Keratinocyte (primary cell): Measurements from ENCODE around the gene SOX8. TPM values are rescaled to one million over a fixed set of nuclear protein-coding genes. Genes with fewer than 3 reads are reported as not detected.

Experiments
- DNase-seq: peaks from one replicate; pipeline ENCODE4 v3.0.0-alpha.2; 2011; ENCODE audit warnings: low read depth, missing footprints, low spot score
- FAIRE-seq: peaks from 2 replicates; lab custom pipeline; 2011; peaks lifted over from hg19 to GRCh38; lab: Jason Lieb, UNC
- H2AFZ ChIP-seq: 2 replicates; pipeline ENCODE4 v1.6.0; 2012; ENCODE audit warnings: low read length, control low read depth, inconsistent platforms; ENCODE audit not compliant: control insufficient read depth
- H3K27ac ChIP-seq: 2 replicates; pipeline ENCODE4 v1.5.1; 2011; ENCODE audit warnings: low read length; ENCODE audit not compliant: control insufficient read depth, insufficient read depth
- H3K27me3 ChIP-seq: 3 replicates; pipeline ENCODE4 v1.6.0; 2011; ENCODE audit warnings: low read length; ENCODE audit not compliant: control insufficient read depth, insufficient read depth; ENCODE audit errors: extremely low read depth
- H3K36me3 ChIP-seq, 2 experiments: 2 replicates in 1 of 2; 3 replicates in 1 of 2; pipeline ENCODE4 v1.5.1; 2011; ENCODE audit warnings: low read length in 2 of 2, mild to moderate bottlenecking in 1 of 2; ENCODE audit not compliant: control insufficient read depth in 2 of 2, insufficient read depth in 2 of 2; ENCODE audit errors: extremely low read depth in 1 of 2
- H3K4me1 ChIP-seq: 3 replicates; pipeline ENCODE4 v1.5.1; 2011; ENCODE audit warnings: low read length; ENCODE audit not compliant: control insufficient read depth, insufficient read depth; ENCODE audit errors: extremely low read depth
- H3K4me2 ChIP-seq: 3 replicates; pipeline ENCODE4 v1.6.0; 2011; ENCODE audit warnings: low read depth, low read length; ENCODE audit not compliant: control insufficient read depth, insufficient read depth; ENCODE audit errors: extremely low read depth
- H3K4me3 ChIP-seq, 3 experiments: fragments of 200-600 bp in 1 of 3; sonication (generic) in 1 of 3; 2 replicates in 2 of 3; 3 replicates in 1 of 3; pipeline ENCODE4 v1.5.1; 2011 to 2016; ENCODE audit warnings: low read length in 3 of 3, mild to moderate bottlenecking in 3 of 3, control low read depth in 2 of 3, inconsistent platforms in 1 of 3, low read depth in 1 of 3, mixed read lengths in 1 of 3, mixed run types in 1 of 3, moderate library complexity in 1 of 3; ENCODE audit not compliant: control insufficient read depth in 2 of 3, insufficient read depth in 2 of 3; ENCODE audit errors: extremely low read depth in 1 of 3
- H3K79me2 ChIP-seq: 2 replicates; pipeline ENCODE4 v1.6.0; 2012; ENCODE audit warnings: low read length; ENCODE audit not compliant: control insufficient read depth, insufficient read depth
- H3K9ac ChIP-seq: 3 replicates; pipeline ENCODE4 v1.6.0; 2011; ENCODE audit warnings: low read length; ENCODE audit not compliant: control insufficient read depth, insufficient read depth; ENCODE audit errors: extremely low read depth
- H3K9me1 ChIP-seq: 3 replicates; pipeline ENCODE4 v1.6.0; 2011; ENCODE audit warnings: low read length; ENCODE audit not compliant: control insufficient read depth, insufficient read depth; ENCODE audit errors: extremely low read depth
- H3K9me3 ChIP-seq: 2 replicates; pipeline ENCODE4 v1.5.1; 2012; ENCODE audit warnings: low read depth, low read length; ENCODE audit not compliant: control insufficient read depth
- H4K20me1 ChIP-seq: 3 replicates; pipeline ENCODE4 v1.6.0; 2011; ENCODE audit warnings: low read length; ENCODE audit not compliant: control insufficient read depth, insufficient read depth; ENCODE audit errors: extremely low read depth
- dilution Hi-C: fragments of 300-500 bp; cut with MboI; formaldehyde crosslinking; loops from one replicate; pipeline ENCODE4 v1.7.0; 2020; ENCODE audit warnings: low sequenced_read_pairs; ENCODE audit not compliant: extremely low pct_ligation_motif_present
- polyA plus RNA-seq, 5 experiments: library from polyadenylated mRNA; depleted of rRNA in 3 of 5; stranded (reverse) in 3 of 5; stranded (forward) in 1 of 5; unstranded in 1 of 5; fragments of >200 nt; gene quantifications; 1 replicate in 1 of 5; 2 replicates in 3 of 5; 3 replicates in 1 of 5; pipeline versions ENCODE4 v1.2.1 to v1.2.3, GENCODE V29; 2011 to 2012; ENCODE audit warnings: missing spikeins in 2 of 5, low read depth in 1 of 5, low replicate concordance in 1 of 5
- TF ChIP-seq, protein P1 (sequence below), 3 experiments: IDR thresholded peaks in 1 of 3; conservative IDR thresholded peaks in 1 of 3; optimal IDR thresholded peaks in 1 of 3; 2 replicates in 2 of 3; 3 replicates in 1 of 3; pipeline versions ENCODE3 to v1.5.1; 2011; ENCODE audit warnings: low read length in 3 of 3, mild to moderate bottlenecking in 3 of 3, moderate library complexity in 2 of 3, control low read depth in 1 of 3, inconsistent platforms in 1 of 3; ENCODE audit not compliant: insufficient read depth in 2 of 3; ENCODE audit errors: extremely low read depth in 1 of 3

SOX8 gene
- polyA plus RNA-seq, 1 donor (not counting 4 experiments of a cell fraction or from before 2014, with no cell fraction given): 0.03 TPM

DNA sequence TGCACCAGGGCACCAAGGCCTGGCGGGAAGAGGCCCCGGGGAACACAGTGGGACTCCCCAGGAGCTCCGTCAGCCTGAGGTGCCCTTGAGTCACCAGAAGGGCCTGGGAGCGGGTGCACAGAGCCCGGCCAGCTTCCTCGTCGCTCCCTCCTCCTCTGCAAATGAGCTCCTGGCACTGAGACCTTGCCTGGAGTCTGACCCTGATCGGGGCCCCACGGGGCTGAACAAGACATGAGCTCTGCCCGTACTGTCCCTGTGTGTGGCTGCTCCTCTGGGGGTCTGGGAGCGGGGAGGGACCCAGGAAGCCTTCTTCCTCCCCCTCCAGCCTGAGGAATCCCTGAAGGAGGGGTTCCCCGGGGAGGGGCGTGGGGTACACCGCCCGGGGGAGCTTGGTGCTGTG lies 54.6 kb downstream of the SOX8 start:
- FAIRE-seq (no peak), DNase-seq (no peak)
- Histone ChIP-seq H3K4me2 (no peak overlapping the region), H3K4me3 (no peak overlapping the region), H3K4me1 (peaks cover 13% of the 10 kb centered on the region), H3K79me2 (no peaks in the 10 kb centered on the region), H3K36me3 (no peaks in the 10 kb centered on the region), H3K9me3 (peaks cover 3% of the 10 kb centered on the region), H3K27me3 (peaks cover 30% of the 10 kb centered on the region), H3K27ac (no peak overlapping the region), H2AFZ (no peak overlapping the region), H4K20me1 (peaks cover 3% of the 10 kb centered on the region), H3K9ac (no peak overlapping the region), H3K9me1 (no peaks in the 10 kb centered on the region)
- dilution Hi-C loops: no loop called here
- TF ChIP-seq, protein P1, sequence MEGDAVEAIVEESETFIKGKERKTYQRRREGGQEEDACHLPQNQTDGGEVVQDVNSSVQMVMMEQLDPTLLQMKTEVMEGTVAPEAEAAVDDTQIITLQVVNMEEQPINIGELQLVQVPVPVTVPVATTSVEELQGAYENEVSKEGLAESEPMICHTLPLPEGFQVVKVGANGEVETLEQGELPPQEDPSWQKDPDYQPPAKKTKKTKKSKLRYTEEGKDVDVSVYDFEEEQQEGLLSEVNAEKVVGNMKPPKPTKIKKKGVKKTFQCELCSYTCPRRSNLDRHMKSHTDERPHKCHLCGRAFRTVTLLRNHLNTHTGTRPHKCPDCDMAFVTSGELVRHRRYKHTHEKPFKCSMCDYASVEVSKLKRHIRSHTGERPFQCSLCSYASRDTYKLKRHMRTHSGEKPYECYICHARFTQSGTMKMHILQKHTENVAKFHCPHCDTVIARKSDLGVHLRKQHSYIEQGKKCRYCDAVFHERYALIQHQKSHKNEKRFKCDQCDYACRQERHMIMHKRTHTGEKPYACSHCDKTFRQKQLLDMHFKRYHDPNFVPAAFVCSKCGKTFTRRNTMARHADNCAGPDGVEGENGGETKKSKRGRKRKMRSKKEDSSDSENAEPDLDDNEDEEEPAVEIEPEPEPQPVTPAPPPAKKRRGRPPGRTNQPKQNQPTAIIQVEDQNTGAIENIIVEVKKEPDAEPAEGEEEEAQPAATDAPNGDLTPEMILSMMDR (optimal IDR thresholded peaks at IDR 0.05 in 1 of 3, IDR thresholded peaks at IDR 0.05 in 1 of 3, conservative IDR thresholded peaks at IDR 0.05 in 1 of 3; ENCODE audit: extremely low read depth in 1 of 3, insufficient read depth in 2 of 3, low read length in 3 of 3): no peak

Other genes with a start within 250 kb of the SOX8 start
- gene CIAO3, start 240.8 kb upstream of the SOX8 start, polyA plus RNA-seq: 20.1 to 31.8 TPM (median 24.9 TPM) in 3 replicates
- gene MSLN, start 221.0 kb upstream of the SOX8 start, polyA plus RNA-seq: 8.5 to 12.7 TPM (median 11.7 TPM) in 3 replicates
- 11.9 to 30.3 TPM (median 19.3 TPM) in 3 replicates for gene RPUSD1, start 193.4 kb upstream of the SOX8 start, polyA plus RNA-seq
- 5.7 to 6.7 TPM (median 5.7 TPM) in 3 replicates for gene CHTF18, start 193.2 kb upstream of the SOX8 start, polyA plus RNA-seq
- gene GNG13, start 181.0 kb upstream of the SOX8 start, polyA plus RNA-seq: not detected in 3 replicates
- gene LMF1, start 10.8 kb upstream of the SOX8 start, polyA plus RNA-seq: 3.1 to 6.3 TPM (median 4.2 TPM) in 3 replicates
- gene SSTR5, start 91.0 kb downstream of the SOX8 start, polyA plus RNA-seq: not detected in 3 replicates
- not detected in 3 replicates for gene C1QTNF8, start 114.5 kb downstream of the SOX8 start, polyA plus RNA-seq
- 0.05 to 0.06 TPM in 2 of 3 replicates, not detected in the other for gene CACNA1H, start 171.3 kb downstream of the SOX8 start, polyA plus RNA-seq
- not detected in 3 replicates for gene TPSG1, start 243.5 kb downstream of the SOX8 start, polyA plus RNA-seq
- not detected in 3 replicates for gene TPSB2, start 248.4 kb downstream of the SOX8 start, polyA plus RNA-seq